GM23338 (cell line): ENCODE results near the gene VRK3. TPM values are rescaled to one million over a fixed set of nuclear protein-coding genes. Genes with fewer than 3 reads are reported as not detected.

Experiments
- ATAC-seq: fragments of 200-7000 bp; cut with Tn5 transposase; 3 replicates; pipeline ENCODE4 v1.9.1; 2020
- DNase-seq: peaks from one replicate; pipeline ENCODE4 v3.0.0-alpha.2; 2015; ENCODE audit warnings: low spot score
- H2AFZ ChIP-seq: fragments of 200-600 bp; sonication (generic); 2 replicates; pipeline ENCODE4 v1.8.0; 2016; ENCODE audit warnings: antibody characterized with exemption, mild to moderate bottlenecking, moderate library complexity
- H3F3A ChIP-seq: fragments of 200-600 bp; sonication (generic); replicated peaks from 2 replicates; pipeline ENCODE4 v1.8.0; 2017; ENCODE audit warnings: antibody characterized with exemption, mixed run types, low read depth
- H3K27ac ChIP-seq: fragments of 200-600 bp; sonication (generic); 2 replicates; pipeline ENCODE4 v1.6.1; 2016; ENCODE audit warnings: low read depth
- H3K27me3 ChIP-seq: fragments of 200-600 bp; sonication (generic); 2 replicates; pipeline ENCODE4 v1.8.0; 2016; ENCODE audit warnings: mild to moderate bottlenecking, mixed run types, moderate library complexity; ENCODE audit not compliant: insufficient read depth
- H3K36me3 ChIP-seq: fragments of 200-600 bp; sonication (generic); 2 replicates; pipeline ENCODE4 v1.8.0; 2016; ENCODE audit warnings: mild to moderate bottlenecking; ENCODE audit not compliant: insufficient read depth
- H3K4me1 ChIP-seq: fragments of 200-600 bp; sonication (generic); 2 replicates; pipeline ENCODE4 v1.8.0; 2016; ENCODE audit warnings: mild to moderate bottlenecking, moderate library complexity; ENCODE audit not compliant: insufficient read depth
- H3K4me2 ChIP-seq: fragments of 200-600 bp; sonication (generic); 2 replicates; pipeline ENCODE4 v1.7.1; 2017; ENCODE audit warnings: mixed run types
- H3K4me3 ChIP-seq: fragments of 200-600 bp; sonication (generic); 2 replicates; pipeline ENCODE4 v1.6.1; 2016; ENCODE audit warnings: mixed run types
- H3K79me2 ChIP-seq: fragments of 200-600 bp; sonication (generic); replicated peaks from 2 replicates; pipeline ENCODE4 v1.8.0; 2017; ENCODE audit warnings: mild to moderate bottlenecking; ENCODE audit not compliant: insufficient read depth
- H3K9me2 ChIP-seq: fragments of 200-600 bp; sonication (generic); 2 replicates; pipeline ENCODE4 v1.8.0; 2017; ENCODE audit not compliant: insufficient read depth
- H4K20me1 ChIP-seq: fragments of 200-600 bp; sonication (generic); replicated peaks from 2 replicates; pipeline ENCODE4 v1.8.0; 2017; ENCODE audit warnings: mild to moderate bottlenecking; ENCODE audit not compliant: insufficient read depth
- H3K27ac Mint-ChIP-seq: 2 replicates; pipeline ENCODE4 v1.8.0; 2020; ENCODE audit warnings: inconsistent platforms, mild to moderate bottlenecking, moderate library complexity, mixed read lengths
- H3K27me3 Mint-ChIP-seq: 3 replicates; pipeline ENCODE4 v1.8.0; 2022; ENCODE audit warnings: low read depth, mild to moderate bottlenecking, moderate library complexity, mixed read lengths, inconsistent platforms; ENCODE audit not compliant: insufficient read depth, poor library complexity
- H3K36me3 Mint-ChIP-seq: 3 replicates; pipeline ENCODE4 v1.8.0; 2021; ENCODE audit warnings: low read depth, mild to moderate bottlenecking, inconsistent platforms, moderate library complexity, mixed read lengths
- H3K4me1 Mint-ChIP-seq: 3 replicates; pipeline ENCODE4 v1.8.0; 2020; ENCODE audit warnings: mild to moderate bottlenecking, inconsistent platforms, mixed read lengths
- H3K4me3 Mint-ChIP-seq: 3 replicates; pipeline ENCODE4 v1.8.0; 2021; ENCODE audit warnings: moderate library complexity, mild to moderate bottlenecking, inconsistent platforms, mixed read lengths
- H3K9me3 Mint-ChIP-seq: 3 replicates; pipeline ENCODE4 v1.8.0; 2020; ENCODE audit warnings: moderate library complexity, mild to moderate bottlenecking, inconsistent platforms, mixed read lengths
- CREB1 ChIP-seq: fragments of 250-450 bp; sonication (Bioruptor Pico); IDR thresholded peaks from 2 replicates; pipeline ENCODE4 v1.5.0; 2020; ENCODE audit warnings: low read depth, mild to moderate bottlenecking, moderate library complexity
- CTCF ChIP-seq, 2 experiments: fragments of 200-600 bp in 1 of 2; sonication (generic) in 1 of 2; conservative IDR thresholded peaks; 2 replicates each; pipeline versions ENCODE4 v1.5.1 to v1.6.1; 2016 to 2017; ENCODE audit warnings: antibody characterized with exemption in 2 of 2, low read depth in 2 of 2, mild to moderate bottlenecking in 2 of 2, moderate library complexity in 1 of 2
- ETS1 ChIP-seq: IDR thresholded peaks from 2 replicates; pipeline ENCODE4 v1.6.1; 2016; ENCODE audit warnings: antibody characterized with exemption
- EZH2phosphoT487 ChIP-seq: fragments of 200-600 bp; sonication (generic); IDR thresholded peaks from one replicate; pipeline ENCODE4 v1.8.1; 2018; ENCODE audit warnings: antibody characterized with exemption; ENCODE audit not compliant: unreplicated experiment
- JUNB ChIP-seq: IDR thresholded peaks from one replicate; pipeline ENCODE4 v1.6.1; 2016; ENCODE audit warnings: antibody characterized with exemption; ENCODE audit not compliant: unreplicated experiment
- NANOG ChIP-seq: IDR thresholded peaks from 2 replicates; pipeline ENCODE4 v1.6.1; 2016; ENCODE audit warnings: antibody characterized with exemption, borderline replicate concordance
- POLR2AphosphoS5 ChIP-seq: IDR thresholded peaks from 2 replicates; pipeline ENCODE4 v1.6.1; 2016; ENCODE audit warnings: antibody characterized with exemption, low read depth
- REST ChIP-seq: IDR thresholded peaks from one replicate; pipeline ENCODE4 v1.6.1; 2018; ENCODE audit warnings: antibody characterized with exemption; ENCODE audit not compliant: unreplicated experiment
- STAT1 ChIP-seq: IDR thresholded peaks from one replicate; pipeline ENCODE4 v1.6.1; 2016; ENCODE audit warnings: antibody characterized with exemption; ENCODE audit not compliant: unreplicated experiment
- ZNF114 ChIP-seq: fragments of 250-450 bp; sonication (Bioruptor Pico); IDR thresholded peaks from 2 replicates; pipeline ENCODE4 v1.5.0; 2020; ENCODE audit warnings: mild to moderate bottlenecking, moderate library complexity
- polyA plus RNA-seq: library from polyadenylated mRNA; unstranded; fragments of >200 nt; fragmentation: Nextera tagmentation; extraction: Ambion mirVana; gene quantifications from 2 replicates; pipeline ENCODE4 v1.2.1, GENCODE V29; 2016
- total RNA-seq: library from RNA; depleted of rRNA; stranded (reverse); fragments of >200 nt; shearing (Covaris generic); gene quantifications from 2 replicates; pipeline ENCODE4 v1.2.3, GENCODE V29; 2014

VRK3 gene
- total and polyA plus RNA-seq, 2 experiments from 2014 or later: 17.4 to 29.1 TPM

GRCh38 chr19:50020481-50020880 lies 4.7 kb downstream of the VRK3 start (continued):
- TF ChIP-seq REST: no peak

GRCh38 chr19:50016225-50016807 lies 8.9 kb downstream of the VRK3 start:
- H3K4me3 Mint-ChIP-seq: no peak overlapping the region
- H3K4me1 Mint-ChIP-seq: no peaks in the 10 kb centered on the region
- no peak overlapping the region for H3K4me3 ChIP-seq
- no peak for ATAC-seq
- no peak overlapping the region for H3K27ac Mint-ChIP-seq
- H3K27ac ChIP-seq: no peak overlapping the region
- peaks cover 35% of the 10 kb centered on the region for H3K36me3 Mint-ChIP-seq
- H3K9me3 Mint-ChIP-seq: no peaks in the 10 kb centered on the region
- TF ChIP-seq ETS1: no peak
- no peak for TF ChIP-seq NANOG
- no peak for TF ChIP-seq EZH2phosphoT487
- no peak for TF ChIP-seq STAT1
- TF ChIP-seq ZNF114 (CRISPR knock-in tag): no peak
- no peak for TF ChIP-seq JUNB
- TF ChIP-seq POLR2AphosphoS5: no peak
- TF ChIP-seq CTCF (conservative IDR thresholded peaks at IDR 0.05; ENCODE audit: low read depth in 2 of 2): no peak
- no peak for TF ChIP-seq CREB1 (CRISPR knock-in tag)
- peaks cover 5% of the 10 kb centered on the region for H4K20me1 ChIP-seq
- H3K4me1 ChIP-seq: no peaks in the 10 kb centered on the region
- peaks cover 10% of the 10 kb centered on the region for H3K27me3 Mint-ChIP-seq
- no peak for DNase-seq
- peaks cover 5% of the 10 kb centered on the region; the same call in 1 of the 2 replicates for H3K36me3 ChIP-seq
- H3K79me2 ChIP-seq: no peaks in the 10 kb centered on the region
- no peaks in the 10 kb centered on the region for H3F3A ChIP-seq
- no peak overlapping the region for H3K4me2 ChIP-seq
- H3K9me2 ChIP-seq: no peaks in the 10 kb centered on the region
- no peaks in the 10 kb centered on the region for H3K27me3 ChIP-seq
- H2AFZ ChIP-seq: no peak overlapping the region
